Erythroblast (primary cell): ENCODE results near the gene RPL35.

ENCODE experiments used
- GATA1 ChIP-seq: IDR thresholded peaks from 2 replicates; pipeline ENCODE4 v1.6.1; 2011; ENCODE audit warnings: low read depth, mild to moderate bottlenecking, control low read depth, low read length, moderate library complexity
- POLR2A ChIP-seq: IDR thresholded peaks from 2 replicates; pipeline ENCODE4 v1.6.1; 2011; ENCODE audit warnings: mild to moderate bottlenecking, low read length

DNA sequence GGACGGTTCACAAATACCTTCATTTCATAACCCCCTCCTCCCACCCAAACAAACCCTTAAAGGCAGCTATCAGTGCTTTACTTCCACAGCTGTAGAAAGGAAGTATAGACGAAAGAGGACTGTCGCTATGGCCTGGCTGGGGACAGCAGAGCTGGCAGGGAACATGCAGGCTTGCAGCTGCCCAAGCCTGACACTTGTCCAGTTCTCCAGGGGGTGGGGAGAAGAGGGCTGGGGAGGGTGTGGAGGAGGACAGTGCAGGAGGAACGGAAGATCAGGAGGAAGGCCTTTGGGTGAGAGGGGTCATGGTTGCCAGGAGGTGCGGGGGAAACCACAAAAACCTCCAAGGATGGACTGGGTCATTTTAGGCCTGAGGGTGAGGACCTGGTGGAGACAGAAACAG, 26.1 kb upstream of the RPL35 start:
- TF ChIP-seq POLR2A, result no peak
- TF ChIP-seq GATA1, result no peak
